Measurements from ENCODE around the gene MEGF11.

GRCh38 chr15:65990298-65990981 is 263.1 kb downstream of the MEGF11 start:
- TF ChIP-seq ZFP30 (CRISPR knock-in tag; IDR thresholded peaks at IDR 0.05): no peak
- no peak for TF ChIP-seq CSRNP3 (CRISPR knock-in tag; IDR thresholded peaks at IDR 0.05)
- no peak for TF ChIP-seq ZNF8 (CRISPR knock-in tag; IDR thresholded peaks at IDR 0.05)
- TF ChIP-seq RARB (CRISPR knock-in tag; IDR thresholded peaks at IDR 0.05): no peak
- no peak for TF ChIP-seq ZNF565 (CRISPR knock-in tag; conservative IDR thresholded peaks at IDR 0.05; ENCODE audit: low read depth)
- TF ChIP-seq, protein P1, sequence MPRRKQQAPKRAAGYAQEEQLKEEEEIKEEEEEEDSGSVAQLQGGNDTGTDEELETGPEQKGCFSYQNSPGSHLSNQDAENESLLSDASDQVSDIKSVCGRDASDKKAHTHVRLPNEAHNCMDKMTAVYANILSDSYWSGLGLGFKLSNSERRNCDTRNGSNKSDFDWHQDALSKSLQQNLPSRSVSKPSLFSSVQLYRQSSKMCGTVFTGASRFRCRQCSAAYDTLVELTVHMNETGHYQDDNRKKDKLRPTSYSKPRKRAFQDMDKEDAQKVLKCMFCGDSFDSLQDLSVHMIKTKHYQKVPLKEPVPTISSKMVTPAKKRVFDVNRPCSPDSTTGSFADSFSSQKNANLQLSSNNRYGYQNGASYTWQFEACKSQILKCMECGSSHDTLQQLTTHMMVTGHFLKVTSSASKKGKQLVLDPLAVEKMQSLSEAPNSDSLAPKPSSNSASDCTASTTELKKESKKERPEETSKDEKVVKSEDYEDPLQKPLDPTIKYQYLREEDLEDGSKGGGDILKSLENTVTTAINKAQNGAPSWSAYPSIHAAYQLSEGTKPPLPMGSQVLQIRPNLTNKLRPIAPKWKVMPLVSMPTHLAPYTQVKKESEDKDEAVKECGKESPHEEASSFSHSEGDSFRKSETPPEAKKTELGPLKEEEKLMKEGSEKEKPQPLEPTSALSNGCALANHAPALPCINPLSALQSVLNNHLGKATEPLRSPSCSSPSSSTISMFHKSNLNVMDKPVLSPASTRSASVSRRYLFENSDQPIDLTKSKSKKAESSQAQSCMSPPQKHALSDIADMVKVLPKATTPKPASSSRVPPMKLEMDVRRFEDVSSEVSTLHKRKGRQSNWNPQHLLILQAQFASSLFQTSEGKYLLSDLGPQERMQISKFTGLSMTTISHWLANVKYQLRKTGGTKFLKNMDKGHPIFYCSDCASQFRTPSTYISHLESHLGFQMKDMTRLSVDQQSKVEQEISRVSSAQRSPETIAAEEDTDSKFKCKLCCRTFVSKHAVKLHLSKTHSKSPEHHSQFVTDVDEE (CRISPR knock-in tag; IDR thresholded peaks at IDR 0.05): no peak
- no peak for TF ChIP-seq PPARA (CRISPR knock-in tag; IDR thresholded peaks at IDR 0.05; ENCODE audit: borderline replicate concordance)
- no peak for TF ChIP-seq ESRRG (CRISPR knock-in tag; IDR thresholded peaks at IDR 0.05)
- no peak for TF ChIP-seq PATZ1 (CRISPR knock-in tag; IDR thresholded peaks at IDR 0.05; ENCODE audit: borderline replicate concordance)
- no peak for TF ChIP-seq ARNTL (CRISPR knock-in tag; IDR thresholded peaks at IDR 0.05; ENCODE audit: borderline replicate concordance, low read depth)
